Adrenal gland (tissue), 5 donors: ENCODE measurements around the gene CD1C.

Source experiments
- POLR2A ChIP-seq, 2 donors: fragments of 450-650 bp; IDR thresholded peaks; one replicate each; pipeline ENCODE4 v1.6.1; 2017; ENCODE audit warnings: antibody characterized with exemption in 2 of 2, mild to moderate bottlenecking in 2 of 2, moderate library complexity in 1 of 2
- TF ChIP-seq, protein P1 (sequence below), 6 experiments: fragments of 450-650 bp in 4 of 6; fragments of 200-600 bp in 2 of 6; sonication (generic) in 1 of 6; IDR thresholded peaks; 1 replicate in 5 of 6; 2 replicates in 1 of 6; pipeline versions ENCODE4 v1.5.1 to v1.8.0; 2016 to 2021; ENCODE audit warnings: antibody characterized with exemption in 6 of 6, mild to moderate bottlenecking in 2 of 6, moderate library complexity in 1 of 6
- donor health status: DM: no; HTN: no; CAD: no.

DNA sequence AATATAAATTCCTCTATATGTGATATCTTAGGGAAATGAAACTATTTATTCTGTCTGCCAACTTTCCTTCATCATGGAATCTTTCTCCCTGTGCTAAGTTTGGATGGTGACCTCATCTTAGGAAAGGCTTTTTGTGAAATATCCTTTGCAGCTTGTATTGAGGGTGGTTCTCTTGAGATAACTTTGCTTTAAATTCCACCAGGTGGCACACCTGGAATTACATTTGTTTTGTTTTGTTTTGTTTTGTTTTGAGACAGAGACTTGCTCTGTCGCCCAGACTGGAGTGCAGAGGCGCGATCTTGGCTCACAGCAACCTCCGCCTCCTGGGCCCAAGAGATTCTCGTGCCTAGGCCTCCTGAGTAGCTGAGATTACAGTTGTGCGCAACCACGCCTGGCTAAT, 43.1 kb upstream of the CD1C start:
- TF ChIP-seq, protein P1, sequence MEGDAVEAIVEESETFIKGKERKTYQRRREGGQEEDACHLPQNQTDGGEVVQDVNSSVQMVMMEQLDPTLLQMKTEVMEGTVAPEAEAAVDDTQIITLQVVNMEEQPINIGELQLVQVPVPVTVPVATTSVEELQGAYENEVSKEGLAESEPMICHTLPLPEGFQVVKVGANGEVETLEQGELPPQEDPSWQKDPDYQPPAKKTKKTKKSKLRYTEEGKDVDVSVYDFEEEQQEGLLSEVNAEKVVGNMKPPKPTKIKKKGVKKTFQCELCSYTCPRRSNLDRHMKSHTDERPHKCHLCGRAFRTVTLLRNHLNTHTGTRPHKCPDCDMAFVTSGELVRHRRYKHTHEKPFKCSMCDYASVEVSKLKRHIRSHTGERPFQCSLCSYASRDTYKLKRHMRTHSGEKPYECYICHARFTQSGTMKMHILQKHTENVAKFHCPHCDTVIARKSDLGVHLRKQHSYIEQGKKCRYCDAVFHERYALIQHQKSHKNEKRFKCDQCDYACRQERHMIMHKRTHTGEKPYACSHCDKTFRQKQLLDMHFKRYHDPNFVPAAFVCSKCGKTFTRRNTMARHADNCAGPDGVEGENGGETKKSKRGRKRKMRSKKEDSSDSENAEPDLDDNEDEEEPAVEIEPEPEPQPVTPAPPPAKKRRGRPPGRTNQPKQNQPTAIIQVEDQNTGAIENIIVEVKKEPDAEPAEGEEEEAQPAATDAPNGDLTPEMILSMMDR (IDR thresholded peaks at IDR 0.05) = no peak
- TF ChIP-seq POLR2A (IDR thresholded peaks at IDR 0.05) = no peak
